GM19025 (cell line): ENCODE measurements around the gene OTOF.
"Not testable (repeated sequence)": the region's sequence is repeated elsewhere in the genome, so short reads cannot be mapped to it uniquely, and the experiment has no call there.

ENCODE experiments used
- ATAC-seq: cut with Tn5 transposase; IDR thresholded peaks from one replicate; pipeline ENCODE4 v1.9.1; 2021; ENCODE audit warnings: mild to moderate bottlenecking, low read depth, moderate library complexity; ENCODE audit not compliant: unreplicated experiment

Gene OTOF

DNA sequence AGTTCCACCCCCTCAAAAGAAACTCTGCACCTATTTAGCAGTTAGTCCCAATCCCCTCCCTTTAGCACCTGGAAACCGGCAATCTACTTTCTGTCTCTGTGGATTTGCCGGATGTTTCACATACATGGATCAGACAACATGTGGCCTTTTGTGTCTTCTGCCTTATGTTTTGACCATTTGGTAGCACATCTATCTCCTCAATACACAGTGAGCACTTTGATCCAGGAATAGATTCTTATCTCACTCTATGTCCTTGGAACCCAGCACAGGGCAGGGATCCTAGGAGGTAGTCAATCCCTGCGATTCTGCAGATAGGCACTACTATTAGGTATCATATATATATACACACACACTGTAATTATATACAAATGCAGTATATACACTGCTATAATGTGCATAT lies 3.8 kb upstream of the OTOF start:
- ATAC-seq, result no peak

- ATAC-seq, result no peak
Measured at GRCh38 chr2:26480566-26481423, 2.9 kb upstream of the OTOF start.

GRCh38 chr2:26479789-26480565 lies 2.1 kb upstream of the OTOF start:
- no peak for ATAC-seq

- no peak for ATAC-seq
Measured at GRCh38 chr2:26479131-26479788, 1.3 kb upstream of the OTOF start.

DNA sequence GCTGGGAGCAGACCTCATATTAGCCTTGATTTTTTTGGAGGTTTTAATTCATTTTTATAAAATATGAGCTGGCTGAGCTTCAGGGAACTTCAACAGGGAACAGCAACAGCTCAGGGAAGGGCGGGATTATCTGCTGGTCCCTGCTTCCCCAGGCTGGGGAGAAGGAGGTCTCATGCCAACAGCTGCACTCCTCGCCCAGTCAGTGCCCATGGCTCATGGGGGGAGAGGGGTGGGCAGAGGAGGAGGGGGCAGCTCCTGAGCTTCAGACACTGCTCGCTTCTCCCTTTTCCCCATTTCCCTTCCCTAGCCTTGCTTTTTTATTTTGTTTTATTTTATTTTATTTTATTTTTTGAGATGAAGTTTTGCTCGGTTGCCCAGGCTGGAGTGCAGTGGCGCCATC lies 442 bp upstream of the OTOF start:
- ATAC-seq, result no peak

GRCh38 chr2:26477126-26477910 lies 606 bp downstream of the OTOF start:
- no peak for ATAC-seq

DNA sequence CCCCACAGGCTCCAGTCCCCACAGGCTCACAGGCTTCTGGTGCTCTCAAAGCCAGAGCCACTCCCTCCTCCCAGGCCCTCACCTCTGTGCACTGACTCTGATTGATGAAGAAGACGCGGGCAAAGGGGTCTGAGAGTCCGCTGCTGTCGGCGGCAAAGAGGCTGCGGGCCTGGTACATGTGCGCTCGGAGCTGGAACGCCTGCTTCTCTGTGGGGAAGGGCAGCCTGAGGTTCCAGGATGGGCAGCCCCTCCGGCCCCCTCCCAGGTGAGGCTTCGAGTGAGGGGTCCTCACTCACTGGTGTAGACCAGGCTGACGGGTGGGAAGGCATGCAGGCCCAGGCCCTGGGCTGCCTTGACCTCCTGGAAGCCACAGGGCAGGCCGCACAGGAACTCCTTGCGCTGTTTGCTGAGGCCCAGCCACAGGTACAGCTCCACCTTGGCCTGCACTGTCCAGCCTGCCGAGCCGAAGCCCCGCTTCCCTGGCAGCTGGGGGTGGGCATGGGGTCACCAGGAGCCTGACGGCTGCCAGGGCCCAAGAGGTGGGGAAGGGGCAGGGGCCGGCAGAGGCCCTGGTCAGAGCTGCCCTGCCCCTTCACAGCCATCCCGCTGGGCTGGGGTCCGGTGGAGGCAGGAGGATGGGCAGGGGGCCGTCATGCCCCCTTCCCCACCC lies 2.0 kb downstream of the OTOF start:
- ATAC-seq, result no peak

DNA sequence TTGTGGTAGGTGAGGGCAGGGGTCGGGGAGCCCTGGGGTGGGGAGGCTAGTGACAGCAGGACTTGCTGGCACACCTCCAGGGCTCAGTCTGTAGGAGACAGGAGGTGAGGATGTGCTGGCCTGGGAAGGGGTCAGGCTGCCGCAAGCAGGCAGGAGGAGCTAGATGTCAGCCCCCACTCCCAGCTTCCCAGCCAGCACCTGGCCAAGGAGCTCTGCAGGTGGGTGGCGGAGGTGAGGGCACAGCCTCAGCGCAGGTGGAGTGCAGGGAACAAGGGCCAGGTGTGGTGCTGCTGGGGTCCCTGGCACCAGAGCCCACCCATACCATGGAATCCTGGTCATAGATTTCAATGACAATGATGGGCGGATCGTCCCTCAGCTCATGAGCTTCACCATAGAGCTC lies 2.9 kb downstream of the OTOF start:
- no peak for ATAC-seq

- no peak for ATAC-seq
Measured at GRCh38 chr2:26474261-26474785, 3.6 kb downstream of the OTOF start.

- ATAC-seq, result no peak
Measured at GRCh38 chr2:26473796-26474195, 4.1 kb downstream of the OTOF start.

DNA sequence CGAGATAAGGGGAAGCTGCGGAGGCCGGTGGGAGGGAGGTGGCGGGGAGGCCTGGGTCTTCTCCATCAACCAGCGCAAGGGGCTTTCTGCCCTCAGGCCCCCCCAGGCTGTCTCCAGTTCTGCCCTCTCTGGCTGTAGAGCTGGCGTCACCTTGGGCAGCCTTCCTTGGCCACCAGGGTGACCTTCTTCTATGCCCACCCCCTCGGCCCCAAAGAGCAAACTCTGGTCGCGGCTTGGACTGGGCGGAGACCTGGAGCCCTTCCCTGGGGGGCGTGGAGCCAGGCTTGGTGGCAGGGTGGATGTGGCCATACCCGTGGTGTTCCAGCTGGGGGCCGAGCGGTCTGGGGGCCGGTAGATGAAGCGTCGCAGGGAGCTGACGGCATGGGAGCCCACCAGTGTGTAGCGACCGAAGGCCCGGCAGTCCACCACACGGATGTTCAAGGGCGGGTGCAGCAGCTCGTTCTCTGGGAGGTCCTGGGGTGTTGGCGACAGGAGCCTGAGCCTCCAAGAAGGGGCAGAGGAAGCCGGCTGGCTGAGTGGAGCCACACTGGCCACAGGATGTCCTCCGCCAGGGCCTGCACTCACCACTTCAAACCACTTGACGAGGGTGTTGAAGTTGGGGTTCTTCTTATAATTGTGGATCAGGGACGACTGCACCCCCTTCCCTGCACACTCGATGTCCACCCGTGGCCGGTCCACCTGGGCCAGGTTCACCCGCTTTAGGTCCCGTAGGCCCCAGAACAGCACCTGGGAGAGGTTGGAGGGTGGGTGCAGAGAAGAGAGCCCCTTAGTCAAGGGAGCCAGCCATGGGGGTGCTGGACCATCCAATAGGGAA lies 4.9 kb downstream of the OTOF start:
- ATAC-seq, result no peak

DNA sequence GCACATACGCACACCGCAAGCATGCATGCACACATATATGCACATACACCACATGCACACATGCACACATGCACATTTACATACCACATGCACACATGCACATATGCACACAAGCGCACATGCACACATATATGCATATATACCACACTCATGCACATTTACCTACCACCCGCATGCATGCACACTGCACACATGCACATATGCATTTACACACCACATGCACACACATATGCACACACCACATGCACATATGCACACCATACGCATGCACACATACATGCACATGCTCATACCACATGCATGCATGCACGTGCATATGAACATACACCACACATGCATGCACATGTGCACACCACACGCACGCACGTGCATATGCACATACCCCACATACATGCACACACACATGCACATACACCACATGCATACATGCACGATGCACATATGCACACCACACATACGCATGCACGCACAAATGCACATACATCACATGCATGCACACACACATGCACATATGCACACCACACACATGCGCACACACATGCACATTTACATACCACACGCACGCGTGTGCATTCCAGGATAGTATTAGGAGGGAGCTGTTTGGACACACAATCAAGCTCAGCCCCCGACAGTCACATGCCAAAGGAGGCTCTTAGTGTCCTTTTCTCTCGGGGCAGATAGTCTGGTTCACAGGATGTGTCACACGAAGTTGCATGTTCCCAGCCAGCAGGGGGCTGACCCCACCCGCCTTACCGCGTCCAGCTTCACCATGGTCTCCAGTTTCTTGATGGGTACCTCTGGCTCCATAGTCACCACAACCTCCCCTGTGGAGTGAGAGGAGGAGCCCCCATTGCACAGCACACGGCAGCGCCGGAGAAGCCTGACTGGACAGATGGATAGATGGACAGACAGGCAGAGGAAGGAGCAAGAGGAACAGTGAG lies 5.9 kb downstream of the OTOF start:
- no peak for ATAC-seq

- no peak for ATAC-seq
Measured at GRCh38 chr2:26471289-26471688, 6.6 kb downstream of the OTOF start.

GRCh38 chr2:26470601-26471260 lies 7.2 kb downstream of the OTOF start:
- ATAC-seq, result no peak

DNA sequence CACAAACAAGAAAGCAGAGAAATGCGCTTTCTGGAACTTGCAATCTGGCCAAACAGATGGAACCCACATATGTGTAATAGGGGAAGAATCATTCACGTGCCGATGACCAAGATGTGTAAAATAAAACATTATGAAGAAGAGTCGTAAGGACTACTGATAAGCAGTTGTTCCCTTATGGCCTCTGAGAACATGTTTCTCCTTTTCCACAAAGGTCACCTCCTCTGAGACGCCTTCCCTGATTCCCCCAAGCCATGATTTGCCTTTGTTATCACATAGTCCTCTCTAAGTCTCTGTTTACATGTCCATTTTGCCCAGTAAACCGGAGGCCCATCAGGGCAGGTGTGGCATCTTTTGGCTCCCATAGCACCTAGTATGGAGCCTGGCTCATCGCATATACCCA lies 8.0 kb downstream of the OTOF start:
- no peak for ATAC-seq

DNA sequence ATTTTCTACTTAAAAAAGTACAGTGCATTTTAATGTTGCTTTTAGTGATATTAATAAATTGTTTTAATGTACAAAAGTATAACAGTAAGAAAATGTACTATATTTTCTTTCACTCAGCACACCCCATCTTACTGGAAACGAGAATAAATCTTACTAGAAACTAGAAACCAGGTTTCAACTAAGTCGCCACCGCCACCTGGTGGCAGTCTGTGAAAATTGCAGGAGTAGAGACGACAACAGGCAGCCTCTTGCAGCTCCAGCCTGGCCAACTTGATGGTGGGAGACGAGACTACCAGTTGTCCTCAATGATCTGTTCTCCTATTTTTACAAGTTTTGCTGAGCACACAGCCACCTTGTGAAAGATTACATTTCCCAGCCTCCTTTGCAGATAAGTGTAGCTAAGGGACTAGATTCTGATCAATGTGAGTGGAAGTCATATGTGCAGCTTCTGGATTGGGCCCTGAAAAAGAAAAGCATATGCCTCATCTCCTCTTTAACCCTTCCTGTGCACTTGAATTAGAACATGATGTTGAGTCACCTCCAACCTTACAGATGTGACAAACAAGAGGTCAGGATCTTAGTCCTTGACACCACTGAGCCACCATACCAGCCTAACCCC lies 8.7 kb downstream of the OTOF start:
- no peak for ATAC-seq

DNA sequence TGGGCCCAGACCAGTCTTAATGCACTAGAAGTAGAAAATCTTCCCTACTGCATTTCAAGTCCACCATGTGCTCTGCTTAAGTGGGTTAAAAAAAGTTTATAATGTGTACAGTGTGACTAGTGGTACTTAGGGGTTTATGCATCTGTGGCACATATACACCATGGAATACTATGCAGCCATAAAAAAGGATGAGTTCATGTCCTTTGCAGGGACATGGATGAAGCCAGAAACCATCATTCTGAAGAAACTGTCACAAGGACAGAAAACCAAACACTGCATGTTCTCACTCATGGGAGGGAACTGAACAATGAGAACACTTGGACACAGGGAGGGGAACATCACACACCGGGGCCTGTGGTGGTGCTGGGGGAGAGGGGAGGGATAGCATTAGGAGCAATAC lies 9.4 kb downstream of the OTOF start:
- ATAC-seq, result not testable (repeated sequence)
